ENCODE data around the gene ZDHHC6.
"Not testable (repeated sequence)": the region's sequence is repeated elsewhere in the genome, so short reads cannot be mapped to it uniquely, and the experiment has no call there.

ZDHHC6 gene, protein sequence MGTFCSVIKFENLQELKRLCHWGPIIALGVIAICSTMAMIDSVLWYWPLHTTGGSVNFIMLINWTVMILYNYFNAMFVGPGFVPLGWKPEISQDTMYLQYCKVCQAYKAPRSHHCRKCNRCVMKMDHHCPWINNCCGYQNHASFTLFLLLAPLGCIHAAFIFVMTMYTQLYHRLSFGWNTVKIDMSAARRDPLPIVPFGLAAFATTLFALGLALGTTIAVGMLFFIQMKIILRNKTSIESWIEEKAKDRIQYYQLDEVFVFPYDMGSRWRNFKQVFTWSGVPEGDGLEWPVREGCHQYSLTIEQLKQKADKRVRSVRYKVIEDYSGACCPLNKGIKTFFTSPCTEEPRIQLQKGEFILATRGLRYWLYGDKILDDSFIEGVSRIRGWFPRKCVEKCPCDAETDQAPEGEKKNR

DNA sequence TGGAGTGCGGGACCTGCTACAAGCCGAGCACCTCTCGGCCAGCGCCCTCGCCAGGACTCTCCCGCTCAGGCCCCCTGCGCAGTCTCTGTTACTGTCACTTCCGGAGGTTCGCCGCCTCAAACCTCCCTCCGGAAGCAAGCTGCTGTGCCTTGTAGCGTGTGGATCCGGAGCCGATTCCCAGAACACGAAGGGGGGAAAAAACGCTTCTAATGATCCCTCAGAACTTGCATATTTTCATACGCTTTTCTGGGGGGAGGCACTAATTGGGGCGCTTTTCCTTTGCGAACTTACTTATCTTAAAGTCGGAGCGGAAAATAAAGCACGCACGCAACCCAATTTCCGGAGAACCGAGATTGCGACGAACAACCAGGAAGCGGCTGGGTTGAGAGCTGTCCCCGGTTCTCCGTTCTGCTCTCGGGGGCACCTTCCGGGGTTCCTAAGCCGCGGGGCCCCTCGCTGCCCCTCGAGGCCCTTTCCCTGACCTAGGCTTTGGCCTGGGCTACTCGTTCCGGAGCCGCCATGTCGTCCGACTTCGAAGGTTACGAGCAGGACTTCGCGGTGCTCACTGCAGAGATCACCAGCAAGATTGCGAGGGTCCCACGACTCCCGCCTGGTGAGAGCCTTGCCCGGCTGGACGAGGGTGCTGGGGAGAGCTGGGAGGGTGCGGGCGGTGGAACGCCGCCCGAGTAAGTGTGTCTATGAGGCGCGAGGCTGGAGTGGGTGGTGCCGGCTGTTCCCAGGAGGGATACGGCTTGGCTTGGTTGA is at the start of gene ZDHHC6, which contains the start of gene VTI1A:
Gene ZDHHC6, minus strand, starts transcription at position 60 of the 765 bp plus-strand sequence. CDS start 1,478 bp downstream, outside the sequence.
Gene VTI1A, plus strand, starts transcription at position 361 of the 765 bp plus-strand sequence. Its CDS starts 159 bp downstream, at position 520.
- FAIRE-seq = no peak
- peak; percentile 64 for DNase-seq (ENCODE audit: insufficient read length, low spot score)

DNA sequence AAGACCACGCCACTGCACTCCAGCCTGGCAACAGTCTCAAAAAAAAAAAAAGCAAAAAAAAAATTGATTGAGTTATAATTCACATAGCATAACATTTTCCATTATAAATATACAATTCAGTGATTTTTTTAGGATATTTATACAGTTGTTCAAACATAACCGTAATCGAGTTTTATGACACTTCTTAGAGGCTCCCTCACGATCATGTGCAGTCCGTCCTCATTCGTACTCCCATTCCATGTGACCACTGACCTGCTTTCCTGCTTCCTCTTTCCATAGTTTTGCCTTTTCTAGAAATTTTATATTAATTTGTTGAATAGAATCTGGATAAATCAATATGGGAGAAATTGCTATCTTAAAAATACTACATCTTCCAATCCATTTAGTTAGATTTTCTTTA is 46.0 kb upstream of the ZDHHC6 start:
- FAIRE-seq (no peak), DNase-seq (ENCODE audit: insufficient read length, low spot score) (no peak)

DNA sequence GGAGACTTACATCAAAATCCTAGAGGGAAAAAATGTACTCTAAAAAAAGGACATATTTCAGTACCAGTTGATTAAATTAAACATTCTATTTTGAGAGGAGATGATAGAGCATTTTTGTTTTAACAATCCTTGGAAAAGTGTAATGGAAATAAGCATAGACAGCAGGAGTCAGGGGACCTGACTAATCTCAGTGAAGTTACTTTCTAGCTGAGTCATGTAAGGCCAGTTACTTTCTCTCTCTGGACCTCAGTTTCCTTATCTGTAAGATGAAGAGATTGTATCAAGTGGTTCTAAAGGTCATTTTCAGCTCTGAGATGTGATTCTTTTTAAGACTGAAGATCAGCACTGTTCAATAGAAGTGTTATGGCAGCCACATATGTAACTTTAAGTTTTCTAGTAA is 44.4 kb upstream of the ZDHHC6 start:
- no peak for FAIRE-seq
- DNase-seq (ENCODE audit: insufficient read length, low spot score) = no peak

DNA sequence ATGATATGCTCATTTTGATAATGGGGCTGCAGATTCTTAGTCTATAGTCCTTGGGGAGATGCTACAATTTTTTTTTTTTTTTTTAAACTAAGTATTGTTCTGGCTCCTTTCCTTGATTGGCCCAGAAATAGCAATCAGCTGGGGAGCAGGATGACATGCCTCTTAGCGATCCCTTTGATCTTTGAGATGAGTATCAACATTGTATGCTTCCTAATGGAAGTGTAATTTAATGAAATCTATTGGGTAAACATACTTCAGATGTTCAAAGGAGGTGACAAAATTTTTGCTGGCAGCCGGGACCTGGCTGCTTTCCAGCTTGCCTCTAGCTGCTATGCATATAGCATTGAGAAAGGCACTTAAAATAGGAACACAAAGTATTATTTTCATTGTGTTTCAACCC is 43.8 kb upstream of the ZDHHC6 start:
- FAIRE-seq (no peak), DNase-seq (ENCODE audit: insufficient read length, low spot score) (no peak)

DNA sequence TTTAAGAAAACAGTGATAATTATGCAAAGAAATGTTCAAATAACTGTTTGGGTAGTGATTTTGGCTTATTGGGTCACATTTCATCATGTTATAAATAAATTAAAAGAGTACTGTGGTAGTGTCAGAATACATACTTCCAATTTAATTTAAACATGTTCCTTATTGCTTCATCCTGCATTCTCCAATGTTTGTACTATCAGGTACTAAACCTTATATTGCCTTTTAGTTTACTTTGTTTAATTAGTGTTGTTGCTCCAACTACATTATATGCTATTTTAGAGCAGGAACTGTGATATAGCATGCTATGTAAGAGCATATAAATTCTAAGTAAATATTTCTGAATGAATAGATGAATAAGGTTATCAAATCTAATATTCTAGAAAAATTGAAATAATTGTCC is 41.2 kb upstream of the ZDHHC6 start:
- FAIRE-seq = no peak
- no peak for DNase-seq (ENCODE audit: insufficient read length, low spot score)

DNA sequence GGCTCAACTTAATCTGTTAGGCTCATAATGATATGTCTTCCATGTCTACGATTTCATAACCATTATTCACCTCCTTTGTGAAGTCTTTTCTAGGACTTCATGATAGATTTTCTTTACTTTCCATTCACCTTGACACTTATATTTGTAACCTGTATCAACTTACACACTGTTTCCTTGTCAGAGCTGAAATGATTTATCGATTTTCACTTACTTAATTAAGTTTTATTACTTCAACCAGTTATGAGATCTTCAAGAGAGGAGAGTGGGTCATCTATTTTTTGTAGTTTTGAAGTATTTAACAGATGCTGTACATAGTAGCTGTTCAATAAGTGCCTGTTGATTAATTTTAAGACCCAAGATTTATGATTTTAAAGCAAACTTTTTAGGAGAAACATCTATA is 37.7 kb upstream of the ZDHHC6 start:
- no peak for FAIRE-seq
- DNase-seq (ENCODE audit: insufficient read length, low spot score) = no peak

DNA sequence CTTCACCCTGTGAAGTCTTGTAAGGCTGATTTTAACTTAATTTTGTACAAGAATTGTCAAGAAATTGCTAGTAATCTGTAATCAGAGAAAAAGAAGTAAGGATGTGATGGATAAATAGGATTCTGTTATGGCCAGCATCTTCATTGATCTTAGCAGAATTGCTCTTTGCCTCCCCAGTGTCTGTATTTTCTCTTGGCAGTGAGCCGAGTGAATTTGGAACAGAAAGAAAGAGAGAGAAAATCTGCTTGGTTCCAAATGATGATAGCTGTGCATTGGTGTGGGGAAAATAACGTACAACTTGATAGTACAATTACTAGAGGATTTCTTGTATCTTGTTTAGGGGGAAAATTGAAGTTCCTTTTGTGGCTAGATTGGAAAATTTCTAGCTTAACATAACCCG is 34.9 kb upstream of the ZDHHC6 start:
- FAIRE-seq = no peak

DNA sequence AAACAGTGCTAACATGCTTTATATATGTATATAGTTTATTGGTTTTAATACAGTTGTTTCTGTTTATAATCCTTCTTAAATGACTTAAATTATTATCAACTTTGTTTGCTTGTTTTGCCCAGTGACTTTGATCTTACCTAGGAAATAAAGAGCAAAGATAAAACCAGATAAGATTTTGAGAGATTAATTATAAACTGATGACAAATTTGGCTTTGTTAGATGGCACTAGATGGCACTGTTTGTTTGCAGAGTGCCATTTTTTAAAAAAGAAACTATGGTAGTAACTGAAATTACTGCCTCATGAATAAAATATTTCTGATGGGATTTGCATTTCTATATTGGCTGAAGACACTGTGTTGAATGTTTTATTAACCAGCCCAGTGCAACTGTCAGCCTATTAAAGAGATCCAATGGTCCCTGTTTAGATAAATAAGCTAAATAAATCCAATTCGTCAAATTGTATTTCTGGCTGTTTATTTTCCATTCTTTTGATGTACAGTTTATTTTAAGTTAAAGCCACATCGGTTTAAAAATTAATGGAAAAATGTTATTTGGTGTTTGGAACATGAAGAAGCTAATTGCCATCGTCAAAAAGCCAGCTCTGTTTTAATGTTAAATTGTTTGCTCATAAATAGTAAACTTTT is 29.0 kb upstream of the ZDHHC6 start:
- FAIRE-seq = no peak
- no peak for DNase-seq (ENCODE audit: insufficient read length, low spot score)

More for the DNA sequence above, 34.9 kb upstream of the ZDHHC6 start:
- no peak for DNase-seq (ENCODE audit: insufficient read length, low spot score)

DNA sequence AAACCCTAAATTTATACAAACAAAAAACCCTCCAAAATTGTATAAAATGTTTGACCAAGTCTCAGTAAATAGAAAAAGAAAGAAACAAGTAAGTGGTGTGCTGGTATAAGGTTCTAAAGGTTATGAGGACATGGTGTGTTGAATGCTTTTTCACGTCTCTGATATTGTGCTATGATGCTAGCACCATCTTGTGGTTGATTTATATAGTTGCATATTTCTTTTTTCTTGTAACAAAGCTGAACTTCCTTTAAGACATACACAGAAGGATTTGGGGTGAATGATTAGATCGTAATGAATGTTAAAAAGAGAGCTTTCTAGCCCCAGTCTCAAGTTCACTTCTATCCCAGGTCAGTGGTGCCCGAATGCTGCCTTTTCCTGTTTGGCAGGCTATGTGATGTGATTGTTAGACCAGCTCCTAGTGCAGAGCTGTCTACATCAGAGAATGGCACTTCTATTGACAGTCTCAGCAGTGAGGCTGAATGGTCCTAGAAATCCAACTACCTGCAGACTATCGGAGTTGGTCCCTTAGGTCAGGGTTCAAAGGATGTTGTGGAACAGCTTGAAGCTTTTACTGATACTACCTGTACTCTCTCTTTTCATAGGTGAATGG is 25.3 kb upstream of the ZDHHC6 start:
- DNase-seq (ENCODE audit: insufficient read length, low spot score) (peak; percentile 31), FAIRE-seq (no peak)

DNA sequence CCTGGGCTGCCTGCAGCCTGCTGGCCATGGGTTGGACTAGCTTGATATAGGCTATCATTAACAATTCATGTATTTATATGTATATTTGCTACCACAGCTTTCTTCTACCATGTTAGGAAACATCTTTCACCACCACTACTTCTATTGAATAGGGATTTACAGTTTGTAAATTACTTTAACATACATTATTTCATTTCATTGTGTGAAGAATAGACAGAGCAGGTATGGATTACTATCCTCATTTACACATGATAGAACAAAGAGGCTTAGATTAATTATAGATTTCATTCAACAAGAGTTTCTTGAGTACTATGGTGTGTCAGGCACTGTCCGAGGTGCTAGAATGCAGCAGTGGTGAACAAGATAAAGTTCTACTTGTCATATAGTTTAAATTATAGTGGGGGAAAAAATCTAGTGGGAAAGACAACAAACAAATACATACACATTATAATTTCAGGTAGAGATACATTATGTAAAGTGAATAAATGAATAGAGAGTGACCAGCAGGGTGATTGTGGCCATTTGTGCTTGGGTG is 20.9 kb upstream of the ZDHHC6 start:
- FAIRE-seq = no peak
- no peak for DNase-seq (ENCODE audit: insufficient read length, low spot score)

DNA sequence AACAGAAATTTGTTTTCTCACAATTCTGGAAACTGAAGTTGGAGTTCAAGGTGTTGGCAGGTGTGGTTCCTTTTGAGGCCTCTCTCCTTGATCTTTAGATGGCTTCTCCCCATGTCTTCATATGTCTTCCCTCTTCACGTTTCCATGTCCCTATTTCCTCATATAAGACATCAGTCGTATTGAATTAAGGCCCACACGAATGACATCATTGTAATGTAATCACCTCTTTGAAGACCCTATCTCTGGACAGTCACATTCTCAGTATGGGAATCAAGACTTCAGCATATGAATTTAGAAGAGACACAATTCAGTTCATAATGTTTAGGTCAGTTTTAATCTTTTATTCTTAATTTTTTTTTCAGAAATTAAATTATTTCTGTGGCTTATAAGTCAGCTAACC is 20.1 kb upstream of the ZDHHC6 start:
- no peak for DNase-seq (ENCODE audit: insufficient read length, low spot score)
- no peak for FAIRE-seq

DNA sequence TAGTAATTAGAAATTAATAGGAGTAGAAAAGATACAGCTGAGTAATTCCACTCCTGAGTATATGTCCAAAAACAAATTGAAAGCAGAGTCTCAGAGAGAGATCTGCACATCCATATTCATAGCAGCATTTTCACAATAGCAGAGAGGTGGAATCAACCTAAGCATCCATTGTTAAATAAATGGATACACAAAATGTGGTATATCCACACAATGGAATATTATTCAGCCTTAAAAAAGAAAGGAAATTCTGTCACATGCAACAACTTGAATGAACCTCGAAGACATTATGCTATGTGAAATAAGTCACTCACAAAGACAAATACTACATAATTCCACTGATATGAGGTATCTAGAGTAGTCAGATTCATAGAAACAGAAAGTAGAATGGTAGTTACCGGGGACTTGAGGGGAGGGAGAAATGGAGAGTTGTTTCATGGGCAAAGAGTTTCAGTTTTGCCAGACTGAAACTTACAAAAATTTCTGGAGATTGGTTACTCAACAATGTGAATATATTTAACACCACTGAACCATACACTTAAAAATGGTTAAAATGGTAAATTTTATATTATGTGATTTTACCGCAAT is 18.7 kb upstream of the ZDHHC6 start:
- FAIRE-seq (no peak), DNase-seq (ENCODE audit: insufficient read length, low spot score) (no peak)

DNA sequence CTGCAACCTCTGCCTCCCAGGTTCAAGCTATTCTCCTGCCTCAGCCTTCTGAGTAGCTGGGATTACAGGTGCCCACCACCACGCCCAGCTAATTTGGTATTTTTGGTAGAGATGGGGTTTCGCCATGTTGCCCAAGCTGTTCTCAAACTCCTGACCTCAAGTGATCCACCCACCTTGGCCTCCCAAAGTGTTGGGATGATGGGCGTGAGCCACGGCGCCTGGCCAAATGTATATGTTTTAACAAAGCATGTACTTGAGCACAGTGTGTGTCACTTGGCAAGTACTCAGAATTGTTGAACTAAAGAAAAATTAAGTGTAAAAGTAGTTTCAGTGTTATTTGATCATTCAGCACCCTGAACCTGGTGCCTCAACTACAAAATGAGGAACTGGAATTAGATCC is 17.4 kb upstream of the ZDHHC6 start:
- FAIRE-seq = not testable (repeated sequence)

DNA sequence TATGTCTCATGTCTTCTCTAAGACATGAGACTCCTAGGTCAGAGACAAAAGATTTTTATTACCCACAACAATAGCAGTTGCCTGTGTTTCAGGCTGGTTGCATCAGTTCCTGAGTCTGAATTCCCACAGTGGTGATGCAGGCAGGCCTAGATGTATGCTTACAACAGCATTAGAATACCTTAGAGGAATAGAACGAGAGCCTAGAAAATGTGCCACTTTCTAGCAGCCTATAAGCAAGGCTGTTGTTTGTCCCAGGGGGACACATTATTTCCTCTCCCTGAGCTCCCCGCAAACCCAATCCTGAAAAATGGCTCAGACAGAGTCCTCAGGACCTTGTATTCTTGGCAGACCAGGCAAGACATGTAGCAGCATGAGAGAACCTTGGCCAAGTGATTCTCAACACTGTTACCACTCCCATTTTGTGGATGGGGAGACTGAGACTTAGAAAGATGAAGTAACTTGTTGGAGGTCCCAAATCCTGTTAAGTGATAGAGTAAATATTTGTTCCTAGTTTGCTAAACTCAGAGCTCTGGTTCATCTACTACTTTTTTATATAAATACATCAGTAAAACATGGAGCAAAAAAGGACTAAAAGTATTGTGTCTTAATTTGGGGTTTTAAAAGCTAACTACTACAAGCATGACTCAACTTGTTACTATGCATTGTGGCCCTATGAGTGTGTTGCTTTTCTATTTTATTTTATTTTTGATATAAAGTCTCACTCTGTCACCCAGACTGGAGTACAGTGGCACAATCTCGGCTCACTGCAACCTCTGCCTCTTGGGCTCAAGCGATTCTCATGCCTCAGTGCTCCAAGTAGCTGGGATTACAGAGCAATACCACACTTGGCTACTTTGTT is 14.5 kb upstream of the ZDHHC6 start:
- FAIRE-seq (no peak), DNase-seq (ENCODE audit: insufficient read length, low spot score) (no peak)

More for the DNA sequence above, 17.4 kb upstream of the ZDHHC6 start:
- DNase-seq (ENCODE audit: insufficient read length, low spot score) = not testable (repeated sequence)

DNA sequence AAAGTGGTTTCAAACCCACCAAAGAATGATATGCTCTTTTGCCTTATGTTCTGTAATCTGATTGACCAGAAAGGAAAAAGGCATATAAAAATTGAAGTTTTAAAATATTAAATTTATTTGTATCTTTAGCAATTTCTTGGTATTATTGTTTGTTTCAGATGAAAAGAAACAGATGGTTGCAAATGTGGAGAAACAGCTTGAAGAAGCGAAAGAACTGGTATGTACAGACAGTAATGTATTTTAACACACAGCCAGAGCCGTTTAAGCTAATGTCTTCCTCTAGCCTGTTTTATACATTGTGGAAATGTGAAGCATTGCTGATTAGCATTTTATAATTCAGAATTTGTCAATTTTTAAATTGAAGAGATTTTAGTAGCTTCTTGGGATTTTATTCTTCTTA is 13.7 kb upstream of the ZDHHC6 start:
- FAIRE-seq (no peak), DNase-seq (ENCODE audit: insufficient read length, low spot score) (no peak)

DNA sequence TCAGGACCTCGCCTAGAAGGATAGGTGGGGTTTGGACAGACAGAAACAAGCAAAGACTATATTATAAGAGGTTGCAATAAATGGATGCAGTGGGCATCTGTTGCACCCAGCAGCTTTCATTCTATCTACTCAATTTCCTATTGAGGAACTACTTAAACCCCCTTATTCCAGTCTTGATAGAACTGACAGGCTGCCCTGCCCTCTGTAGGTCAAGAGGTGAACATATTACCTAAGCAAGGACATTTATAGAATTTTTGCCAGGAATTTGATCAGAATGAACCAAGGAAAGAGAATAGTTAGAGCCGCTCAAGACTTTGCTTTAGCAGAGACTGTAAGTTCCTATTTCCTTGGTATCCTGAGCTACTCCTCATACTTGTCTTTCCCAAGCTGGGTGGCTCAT is 9.8 kb upstream of the ZDHHC6 start:
- FAIRE-seq (no peak), DNase-seq (ENCODE audit: insufficient read length, low spot score) (no peak)

DNA sequence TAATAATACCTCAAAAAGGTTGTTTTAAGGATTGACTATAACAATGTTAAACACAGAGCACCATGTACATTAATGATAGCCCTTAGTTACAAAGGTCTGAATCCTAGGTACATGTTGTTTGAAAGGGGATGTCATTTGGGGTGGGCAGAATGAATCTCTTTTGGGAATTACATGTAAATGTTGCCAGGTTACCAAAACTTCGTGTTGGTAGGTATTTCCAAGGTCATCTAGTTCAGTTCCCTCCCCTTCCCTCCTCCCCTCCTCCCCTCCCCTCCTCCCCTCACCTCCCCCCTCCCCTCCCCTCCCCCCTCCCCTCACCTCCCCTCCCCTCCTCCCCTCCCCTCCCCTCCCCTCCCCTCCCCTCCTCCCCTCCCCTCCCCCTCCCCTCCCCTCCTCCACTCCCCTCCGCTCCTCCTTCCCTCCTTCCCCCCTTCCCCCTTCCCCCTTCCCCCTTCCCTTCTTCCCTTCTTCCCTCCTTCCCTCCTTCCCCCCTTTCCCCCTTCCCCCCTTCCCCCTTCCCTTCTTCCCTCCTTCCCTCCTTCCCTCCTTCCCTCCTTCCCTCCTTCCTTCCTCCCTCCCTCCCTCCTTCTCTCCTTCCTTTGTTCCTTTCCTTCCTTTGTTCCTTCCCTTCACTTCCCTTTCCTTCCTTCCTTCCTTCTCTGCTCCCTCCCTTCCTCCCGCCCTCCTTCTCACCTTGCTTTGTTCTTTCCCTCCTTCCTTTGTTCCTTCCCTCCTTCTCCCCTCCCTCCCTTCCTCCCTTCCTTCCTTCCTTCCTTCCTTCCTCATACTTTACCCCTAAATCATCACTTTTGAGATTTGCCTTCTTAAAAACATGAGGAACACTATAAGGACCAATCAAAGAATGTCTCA is 8.4 kb upstream of the ZDHHC6 start:
- FAIRE-seq (no peak), DNase-seq (ENCODE audit: insufficient read length, low spot score) (no peak)

DNA sequence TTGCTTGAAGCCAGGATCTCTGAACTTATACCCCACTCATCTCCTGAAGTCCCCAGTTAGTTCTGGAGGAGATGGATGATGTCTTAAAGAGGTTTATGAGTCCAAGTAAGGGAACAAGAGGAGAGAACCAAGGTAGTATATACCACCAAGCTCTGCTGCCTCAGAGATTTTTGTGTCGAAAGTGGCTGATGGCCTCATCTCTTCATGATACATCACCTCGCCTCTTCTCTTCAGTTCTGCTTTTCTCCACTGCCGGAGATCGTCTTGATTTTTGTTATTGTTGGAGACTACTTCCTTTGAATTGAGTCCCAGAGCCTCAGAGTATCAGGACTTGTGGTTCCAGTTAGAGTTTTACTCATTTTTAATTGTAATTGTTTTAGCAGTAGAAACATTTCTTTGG is 2.2 kb upstream of the ZDHHC6 start:
- DNase-seq (ENCODE audit: insufficient read length, low spot score) (no peak), FAIRE-seq (no peak)

DNA sequence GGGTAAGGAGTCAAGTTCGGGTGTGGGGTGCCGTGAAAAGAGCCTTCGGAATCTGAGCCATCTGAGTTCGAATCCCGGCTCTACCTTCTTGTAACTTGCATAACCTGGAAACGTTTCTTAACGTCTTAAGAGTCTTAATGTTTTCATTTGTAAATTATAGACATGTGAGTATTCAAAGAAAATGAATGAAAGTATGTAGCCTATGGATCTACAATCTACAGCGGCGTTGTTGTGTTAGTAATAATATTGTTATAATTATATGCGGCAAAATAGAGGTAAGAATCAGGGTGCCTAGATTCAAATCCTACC is 860 bp upstream of the ZDHHC6 start:
- no peak for DNase-seq (ENCODE audit: insufficient read length, low spot score)
- FAIRE-seq = no peak

Data from HTR-8/SVneo (cell line).